ENCODE results near the gene LCN15.

- TF ChIP-seq ZNF274 (IDR thresholded peaks at IDR 0.05; ENCODE audit: low read depth, low read length) (no peak), SUZ12 (IDR thresholded peaks at IDR 0.05; ENCODE audit: extremely low read depth, insufficient read depth, insufficient read length) (no peak)
Measured at GRCh38 chr9:136725612-136726011, 38.7 kb downstream of the LCN15 start.

All from NT2/D1 (cell line).